Neural cell (in vitro differentiated cells): Measurements from ENCODE around the gene GRID1. TPM values are rescaled to one million over a fixed set of nuclear protein-coding genes. Genes with fewer than 3 reads are reported as not detected.
"Not testable (repeated sequence)": the region's sequence is repeated elsewhere in the genome, so short reads cannot be mapped to it uniquely, and the experiment has no call there.

ENCODE experiments used
- H2AFZ ChIP-seq: fragments of 200-600, 300-800 bp; sonication (generic), shearing (Covaris generic); 2 replicates; pipeline ENCODE4 v1.6.0; 2014; ENCODE audit warnings: low read depth, mild to moderate bottlenecking, antibody characterized with exemption, low read length, moderate library complexity
- H3F3A ChIP-seq: fragments of 200-600 bp; shearing (Covaris generic); 2 replicates; pipeline ENCODE4 v1.6.1; 2016; ENCODE audit warnings: mild to moderate bottlenecking, moderate library complexity, mixed read lengths, antibody characterized with exemption, low read length; ENCODE audit not compliant: insufficient read depth, poor library complexity, severe bottlenecking
- H3K27ac ChIP-seq: fragments of 200-600, 300-800 bp; sonication (generic), shearing (Covaris generic); 2 replicates; pipeline ENCODE4 v1.5.1; 2014; ENCODE audit warnings: mild to moderate bottlenecking, low read length, moderate library complexity
- H3K27me3 ChIP-seq: fragments of 300-800, 200-600 bp; sonication (generic), shearing (Covaris generic); 2 replicates; pipeline ENCODE4 v1.6.0; 2014; ENCODE audit warnings: mild to moderate bottlenecking, low read depth, low read length, moderate library complexity; ENCODE audit not compliant: insufficient read depth
- H3K36me3 ChIP-seq: fragments of 300-800, 200-600 bp; sonication (generic), shearing (Covaris generic); 2 replicates; pipeline ENCODE4 v1.5.1; 2014; ENCODE audit warnings: mild to moderate bottlenecking, antibody characterized with exemption, low read length, moderate library complexity; ENCODE audit not compliant: insufficient read depth
- H3K4me2 ChIP-seq: fragments of 300-800, 200-600 bp; sonication (generic), shearing (Covaris generic); 2 replicates; pipeline ENCODE4 v1.6.0; 2014; ENCODE audit warnings: mild to moderate bottlenecking, low read length
- H3K4me3 ChIP-seq: fragments of 300-800, 200-600 bp; sonication (generic), shearing (Covaris generic); 2 replicates; pipeline ENCODE4 v1.5.1; 2014; ENCODE audit warnings: mild to moderate bottlenecking, low read length, moderate library complexity
- H3K79me2 ChIP-seq: fragments of 200-600 bp; shearing (Covaris generic); replicated peaks from 2 replicates; pipeline ENCODE4 v1.6.0; 2014; ENCODE audit warnings: mild to moderate bottlenecking, low read length, moderate library complexity; ENCODE audit not compliant: insufficient read depth
- H3K9ac ChIP-seq: fragments of 300-800, 200-600 bp; sonication (generic), shearing (Covaris generic); 2 replicates; pipeline ENCODE4 v1.6.1; 2016; ENCODE audit warnings: mild to moderate bottlenecking, low read length, mixed read lengths
- H3K9me2 ChIP-seq: fragments of 200-600 bp; shearing (Covaris generic); 2 replicates; pipeline ENCODE4 v1.6.1; 2016; ENCODE audit warnings: mild to moderate bottlenecking, low read length, mixed read lengths; ENCODE audit not compliant: insufficient read depth
- H3K9me3 ChIP-seq: fragments of 200-600, 300-800 bp; sonication (generic), shearing (Covaris generic); 2 replicates; pipeline ENCODE4 v1.6.1; 2016; ENCODE audit warnings: mild to moderate bottlenecking, mixed run types, low read length, moderate library complexity, mixed read lengths
- H4K20me1 ChIP-seq: fragments of 200-600 bp; shearing (Covaris generic); 2 replicates; pipeline ENCODE4 v1.6.1; 2016; ENCODE audit warnings: mild to moderate bottlenecking, mixed run types; ENCODE audit not compliant: insufficient read depth
- EP300 ChIP-seq: fragments of 450-650 bp; conservative IDR thresholded peaks from 2 replicates; pipeline ENCODE4 v1.6.1; 2014; ENCODE audit warnings: antibody characterized with exemption, mild to moderate bottlenecking, moderate library complexity; ENCODE audit not compliant: poor library complexity, severe bottlenecking
- EZH2 ChIP-seq: fragments of 200-600, 300-800 bp; shearing (Covaris generic), sonication (generic); IDR thresholded peaks from 2 replicates; pipeline ENCODE4 v1.6.1; 2014; ENCODE audit warnings: antibody characterized with exemption, low read length, borderline replicate concordance, mild to moderate bottlenecking; ENCODE audit not compliant: insufficient read depth, poor library complexity, severe bottlenecking
- MXI1 ChIP-seq: fragments of 450-650 bp; conservative IDR thresholded peaks from 2 replicates; pipeline ENCODE4 v1.6.1; 2014; ENCODE audit warnings: antibody characterized with exemption, mild to moderate bottlenecking; ENCODE audit not compliant: poor library complexity, severe bottlenecking
- POLR2AphosphoS5 ChIP-seq: IDR thresholded peaks from 2 replicates; pipeline ENCODE4 v1.6.1; 2012
- RAD21 ChIP-seq: fragments of 450-650 bp; conservative IDR thresholded peaks from 2 replicates; pipeline ENCODE4 v1.6.1; 2014; ENCODE audit warnings: antibody characterized with exemption, mild to moderate bottlenecking, moderate library complexity
- SMC3 ChIP-seq: fragments of 450-650 bp; conservative IDR thresholded peaks from 2 replicates; pipeline ENCODE4 v1.6.1; 2014; ENCODE audit warnings: antibody characterized with exemption, mild to moderate bottlenecking, moderate library complexity; ENCODE audit not compliant: poor library complexity
- TAF1 ChIP-seq: IDR thresholded peaks from 2 replicates; pipeline ENCODE4 v1.6.1; 2012; ENCODE audit warnings: low read depth
- polyA plus RNA-seq: library from polyadenylated mRNA; depleted of rRNA; stranded (reverse); fragments of >200 nt; gene quantifications from 2 replicates; pipeline ENCODE4 v1.2.3, GENCODE V29; 2014
- TF ChIP-seq, protein P1 (sequence below): fragments of 450-650 bp; IDR thresholded peaks from 2 replicates; pipeline ENCODE4 v1.5.1; 2014; ENCODE audit warnings: antibody characterized with exemption, mild to moderate bottlenecking, moderate library complexity; ENCODE audit not compliant: poor library complexity, severe bottlenecking
- TF ChIP-seq, protein P2 (sequence below): IDR thresholded peaks from 2 replicates; pipeline ENCODE4 v1.6.1; 2012; ENCODE audit warnings: borderline replicate concordance

Gene GRID1
- polyA plus RNA-seq, 1 donor from 2014 or later, result 7.3 TPM

DNA sequence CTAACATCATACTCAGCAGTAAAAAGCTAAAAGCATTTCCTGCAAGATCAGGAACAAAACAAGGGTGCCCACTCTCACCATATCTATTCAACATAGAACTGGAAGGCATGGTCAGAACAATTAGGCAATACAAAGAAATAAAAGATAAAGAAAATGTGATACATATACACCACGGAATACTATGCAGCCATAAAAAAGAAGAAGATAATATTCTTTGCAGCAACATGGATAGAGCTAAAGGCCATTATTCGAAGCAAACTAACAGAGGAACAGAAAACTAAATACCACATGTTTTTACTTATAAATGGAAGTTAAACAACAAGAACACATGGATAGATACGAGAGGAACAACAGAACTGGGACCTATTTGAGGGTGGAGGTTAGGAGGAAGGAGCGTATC is 652.7 kb downstream of the GRID1 start:
- H3K79me2 ChIP-seq, result no peaks in the 10 kb centered on the region
- no peak overlapping the region for H3K4me3 ChIP-seq
- H2AFZ ChIP-seq, result no peak overlapping the region
- no peaks in the 10 kb centered on the region for H3K9me2 ChIP-seq
- no peaks in the 10 kb centered on the region for H3K36me3 ChIP-seq
- H3K27me3 ChIP-seq, result no peaks in the 10 kb centered on the region
- H3K9ac ChIP-seq, result no peak overlapping the region
- no peak overlapping the region for H3K27ac ChIP-seq
- H4K20me1 ChIP-seq, result no peaks in the 10 kb centered on the region
- H3K4me2 ChIP-seq, result no peak overlapping the region
- TF ChIP-seq, protein P1, sequence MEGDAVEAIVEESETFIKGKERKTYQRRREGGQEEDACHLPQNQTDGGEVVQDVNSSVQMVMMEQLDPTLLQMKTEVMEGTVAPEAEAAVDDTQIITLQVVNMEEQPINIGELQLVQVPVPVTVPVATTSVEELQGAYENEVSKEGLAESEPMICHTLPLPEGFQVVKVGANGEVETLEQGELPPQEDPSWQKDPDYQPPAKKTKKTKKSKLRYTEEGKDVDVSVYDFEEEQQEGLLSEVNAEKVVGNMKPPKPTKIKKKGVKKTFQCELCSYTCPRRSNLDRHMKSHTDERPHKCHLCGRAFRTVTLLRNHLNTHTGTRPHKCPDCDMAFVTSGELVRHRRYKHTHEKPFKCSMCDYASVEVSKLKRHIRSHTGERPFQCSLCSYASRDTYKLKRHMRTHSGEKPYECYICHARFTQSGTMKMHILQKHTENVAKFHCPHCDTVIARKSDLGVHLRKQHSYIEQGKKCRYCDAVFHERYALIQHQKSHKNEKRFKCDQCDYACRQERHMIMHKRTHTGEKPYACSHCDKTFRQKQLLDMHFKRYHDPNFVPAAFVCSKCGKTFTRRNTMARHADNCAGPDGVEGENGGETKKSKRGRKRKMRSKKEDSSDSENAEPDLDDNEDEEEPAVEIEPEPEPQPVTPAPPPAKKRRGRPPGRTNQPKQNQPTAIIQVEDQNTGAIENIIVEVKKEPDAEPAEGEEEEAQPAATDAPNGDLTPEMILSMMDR, result no peak
- TF ChIP-seq SMC3, result no peak
- no peak for TF ChIP-seq RAD21
- no peak for TF ChIP-seq TAF1
- TF ChIP-seq, protein P2, sequence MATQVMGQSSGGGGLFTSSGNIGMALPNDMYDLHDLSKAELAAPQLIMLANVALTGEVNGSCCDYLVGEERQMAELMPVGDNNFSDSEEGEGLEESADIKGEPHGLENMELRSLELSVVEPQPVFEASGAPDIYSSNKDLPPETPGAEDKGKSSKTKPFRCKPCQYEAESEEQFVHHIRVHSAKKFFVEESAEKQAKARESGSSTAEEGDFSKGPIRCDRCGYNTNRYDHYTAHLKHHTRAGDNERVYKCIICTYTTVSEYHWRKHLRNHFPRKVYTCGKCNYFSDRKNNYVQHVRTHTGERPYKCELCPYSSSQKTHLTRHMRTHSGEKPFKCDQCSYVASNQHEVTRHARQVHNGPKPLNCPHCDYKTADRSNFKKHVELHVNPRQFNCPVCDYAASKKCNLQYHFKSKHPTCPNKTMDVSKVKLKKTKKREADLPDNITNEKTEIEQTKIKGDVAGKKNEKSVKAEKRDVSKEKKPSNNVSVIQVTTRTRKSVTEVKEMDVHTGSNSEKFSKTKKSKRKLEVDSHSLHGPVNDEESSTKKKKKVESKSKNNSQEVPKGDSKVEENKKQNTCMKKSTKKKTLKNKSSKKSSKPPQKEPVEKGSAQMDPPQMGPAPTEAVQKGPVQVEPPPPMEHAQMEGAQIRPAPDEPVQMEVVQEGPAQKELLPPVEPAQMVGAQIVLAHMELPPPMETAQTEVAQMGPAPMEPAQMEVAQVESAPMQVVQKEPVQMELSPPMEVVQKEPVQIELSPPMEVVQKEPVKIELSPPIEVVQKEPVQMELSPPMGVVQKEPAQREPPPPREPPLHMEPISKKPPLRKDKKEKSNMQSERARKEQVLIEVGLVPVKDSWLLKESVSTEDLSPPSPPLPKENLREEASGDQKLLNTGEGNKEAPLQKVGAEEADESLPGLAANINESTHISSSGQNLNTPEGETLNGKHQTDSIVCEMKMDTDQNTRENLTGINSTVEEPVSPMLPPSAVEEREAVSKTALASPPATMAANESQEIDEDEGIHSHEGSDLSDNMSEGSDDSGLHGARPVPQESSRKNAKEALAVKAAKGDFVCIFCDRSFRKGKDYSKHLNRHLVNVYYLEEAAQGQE, result no peak
- TF ChIP-seq MXI1, result no peak
- TF ChIP-seq POLR2AphosphoS5, result no peak
- no peak for TF ChIP-seq EZH2
- no peak for TF ChIP-seq EP300
- H3F3A ChIP-seq, result no peaks in the 10 kb centered on the region
- H3K9me3 ChIP-seq, result no peaks in the 10 kb centered on the region

DNA sequence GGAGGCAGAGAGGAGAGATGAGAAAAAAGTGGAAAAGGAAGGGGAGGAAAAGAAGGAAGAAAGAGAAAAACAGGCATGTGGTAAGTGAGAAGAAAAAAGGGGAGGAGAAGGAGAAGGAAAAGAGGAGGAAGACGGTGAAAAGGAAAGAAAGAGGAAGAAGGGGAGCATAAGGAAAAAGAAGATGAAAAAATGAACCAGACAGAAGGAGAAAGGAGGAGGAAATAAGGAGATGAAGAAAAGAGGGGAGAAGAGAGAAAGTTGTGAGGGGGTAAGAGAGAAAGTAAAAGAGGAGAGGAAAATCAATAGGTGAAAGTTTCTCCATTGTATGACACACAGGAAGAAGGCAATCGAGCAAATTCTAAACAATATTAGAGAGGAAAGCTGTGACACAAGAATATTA is 663.8 kb downstream of the GRID1 start:
- Histone ChIP-seq H3K27me3 (no peaks in the 10 kb centered on the region), H3K4me3 (no peak overlapping the region), H3K4me2 (no peak overlapping the region), H3K79me2 (no peaks in the 10 kb centered on the region), H3K9me2 (no peaks in the 10 kb centered on the region), H3K9ac (no peak overlapping the region), H2AFZ (no peak overlapping the region), H3F3A (no peaks in the 10 kb centered on the region), H3K9me3 (no peaks in the 10 kb centered on the region), H3K27ac (no peak overlapping the region), H3K36me3 (no peaks in the 10 kb centered on the region), H4K20me1 (no peaks in the 10 kb centered on the region)
- TF ChIP-seq SMC3, result no peak
- TF ChIP-seq, protein P2, result no peak
- no peak for TF ChIP-seq EZH2
- no peak for TF ChIP-seq TAF1
- TF ChIP-seq RAD21, result no peak
- TF ChIP-seq POLR2AphosphoS5, result no peak
- TF ChIP-seq MXI1, result no peak
- TF ChIP-seq, protein P1, result no peak
- no peak for TF ChIP-seq EP300

GRCh38 chr10:85699066-85699465 is 667.5 kb downstream of the GRID1 start:
- not testable (repeated sequence) for H3K27me3 ChIP-seq, H3K79me2 ChIP-seq, H3K9me2 ChIP-seq, H3K9ac ChIP-seq, H3K4me2 ChIP-seq, H3K27ac ChIP-seq, H3F3A ChIP-seq, H2AFZ ChIP-seq, H4K20me1 ChIP-seq, H3K36me3 ChIP-seq, H3K9me3 ChIP-seq, H3K4me3 ChIP-seq
